HL-60 (cell line): ENCODE measurements around the gene SVEP1.

Source experiments
- CTCF ChIP-seq: IDR thresholded peaks from one replicate; pipeline ENCODE4 v1.5.1; 2011; ENCODE audit warnings: low read length, control low read depth, inconsistent platforms; ENCODE audit not compliant: insufficient read depth
- SPI1 ChIP-seq: IDR thresholded peaks from 2 replicates; pipeline ENCODE4 v1.6.1; 2012; ENCODE audit warnings: low read depth, mild to moderate bottlenecking, borderline replicate concordance

- TF ChIP-seq CTCF (no peak), SPI1 (no peak)
Measured at GRCh38 chr9:110601098-110601497, 21.6 kb upstream of the SVEP1 start.
